H1 (cell line): Measurements from ENCODE around the gene CLIP4. TPM values are rescaled to one million over a fixed set of nuclear protein-coding genes. Genes with fewer than 3 reads are reported as not detected.

ENCODE experiments used
- CTCF ChIA-PET: fragments of 300-600 bp; sonication (Branson Sonifier 250); formaldehyde crosslinking; loops from one replicate; lab custom pipeline; 2021; ENCODE audit not compliant: partially characterized antibody; lab: Charles Lee
- POLR2A ChIA-PET: fragments of 300-600 bp; sonication (Branson Sonifier 250); formaldehyde crosslinking; loops from one replicate; lab custom pipeline; 2021; ENCODE audit warnings: inconsistent platforms; ENCODE audit not compliant: partially characterized antibody; lab: Charles Lee
- DNase-seq, 2 experiments: peaks; one replicate each; pipeline versions ENCODE4 v3.0.0 to v3.0.0-alpha.2; 2010 to 2022; ENCODE audit warnings: low spot score in 2 of 2, low read depth in 1 of 2, mixed read lengths in 1 of 2
- FAIRE-seq: peaks from 2 replicates; lab custom pipeline; 2011; peaks lifted over from hg19 to GRCh38; lab: Jason Lieb, UNC
- H2AFZ ChIP-seq: 2 replicates; pipeline ENCODE4 v1.8.1; 2012; ENCODE audit warnings: low read length, inconsistent platforms
- H2AK5ac ChIP-seq: 2 replicates; pipeline ENCODE4 v1.6.1; 2013; ENCODE audit warnings: low read depth, low read length
- H2BK120ac ChIP-seq: replicated peaks from 2 replicates; pipeline ENCODE3; 2013; ENCODE audit warnings: low read depth, low read length, inconsistent platforms
- H2BK12ac ChIP-seq: 2 replicates; pipeline ENCODE4 v1.6.1; 2013; ENCODE audit warnings: low read depth, low read length
- H2BK15ac ChIP-seq: 2 replicates; pipeline ENCODE4 v1.6.1; 2013; ENCODE audit warnings: low read length
- H2BK20ac ChIP-seq: 2 replicates; pipeline ENCODE4 v1.6.1; 2013; ENCODE audit warnings: low read length
- H2BK5ac ChIP-seq: 2 replicates; pipeline ENCODE4 v1.6.1; 2013; ENCODE audit warnings: low read depth, low read length
- H3K14ac ChIP-seq: 2 replicates; pipeline ENCODE4 v1.6.1; 2013; ENCODE audit warnings: inconsistent platforms; ENCODE audit not compliant: insufficient read length
- H3K18ac ChIP-seq: 2 replicates; pipeline ENCODE4 v1.6.1; 2013; ENCODE audit warnings: low read length; ENCODE audit errors: extremely low read depth
- H3K23ac ChIP-seq: 2 replicates; pipeline ENCODE4 v1.6.1; 2013; ENCODE audit warnings: inconsistent platforms; ENCODE audit not compliant: insufficient read length
- H3K23me2 ChIP-seq: 2 replicates; pipeline ENCODE4 v1.6.1; 2013; ENCODE audit warnings: low read depth, low read length
- H3K27ac ChIP-seq: 2 replicates; pipeline ENCODE4 v1.6.1; 2011; ENCODE audit warnings: low read depth, low read length, inconsistent platforms
- H3K27me3 ChIP-seq, 4 experiments: replicated peaks in 1 of 4; 1 replicate in 1 of 4; 2 replicates in 3 of 4; pipeline versions ENCODE4 v1.6.1 to v1.8.1; 2011 to 2013; ENCODE audit warnings: low read length in 3 of 4, mild to moderate bottlenecking in 3 of 4, inconsistent platforms in 2 of 4, mixed read lengths in 2 of 4, moderate library complexity in 1 of 4; ENCODE audit not compliant: control insufficient read depth in 3 of 4, insufficient read depth in 3 of 4; ENCODE audit errors: extremely low read depth in 1 of 4
- H3K36me3 ChIP-seq, 4 experiments: 2 replicates each; pipeline versions ENCODE4 v1.6.1 to v1.8.1; 2011 to 2013; ENCODE audit warnings: mild to moderate bottlenecking in 4 of 4, low read length in 3 of 4, moderate library complexity in 2 of 4, control low read depth in 1 of 4, inconsistent platforms in 1 of 4; ENCODE audit not compliant: insufficient read depth in 4 of 4, control insufficient read depth in 2 of 4
- H3K4ac ChIP-seq: replicated peaks from 2 replicates; pipeline ENCODE3; 2013; ENCODE audit warnings: low read length, low read depth, mixed read lengths, inconsistent platforms; ENCODE audit not compliant: insufficient read length
- H3K4me1 ChIP-seq, 4 experiments: replicated peaks in 1 of 4; 1 replicate in 1 of 4; 2 replicates in 3 of 4; pipeline versions ENCODE4 v1.6.1 to v1.8.1; 2011 to 2013; ENCODE audit warnings: low read length in 3 of 4, inconsistent platforms in 2 of 4, mixed read lengths in 1 of 4; ENCODE audit not compliant: insufficient read depth in 4 of 4, control insufficient read depth in 3 of 4
- H3K4me2 ChIP-seq, 2 experiments: 2 replicates each; pipeline versions ENCODE4 v1.6.1 to v1.8.1; 2011 to 2013; ENCODE audit warnings: low read depth in 2 of 2, low read length in 2 of 2, control low read depth in 1 of 2, inconsistent platforms in 1 of 2, mild to moderate bottlenecking in 1 of 2; ENCODE audit not compliant: insufficient read depth in 1 of 2
- H3K4me3 ChIP-seq, 4 experiments: fragments of 200-600, 300-600 bp in 1 of 4; sonication (generic), shearing (Covaris generic), sonication (Bioruptor Twin) in 1 of 4; 2 replicates each; pipeline versions ENCODE4 v1.5.1 to v1.8.1; 2011 to 2016; ENCODE audit warnings: low read length in 4 of 4, low read depth in 3 of 4, control low read depth in 2 of 4, inconsistent platforms in 2 of 4, mild to moderate bottlenecking in 2 of 4, mixed read lengths in 1 of 4, moderate library complexity in 1 of 4; ENCODE audit not compliant: insufficient read depth in 2 of 4; ENCODE audit errors: extremely low read depth in 1 of 4
- H3K56ac ChIP-seq: replicated peaks from 2 replicates; pipeline ENCODE3; 2013; ENCODE audit warnings: low read depth, mild to moderate bottlenecking, mixed read lengths, low read length, inconsistent platforms; ENCODE audit not compliant: insufficient read length
- H3K79me1 ChIP-seq: 2 replicates; pipeline ENCODE4 v1.6.1; 2013; ENCODE audit warnings: low read depth, low read length, control low read depth
- H3K79me2 ChIP-seq, 2 experiments: 2 replicates each; pipeline versions ENCODE4 v1.6.1 to v1.8.1; 2012 to 2013; ENCODE audit warnings: low read length in 2 of 2, mild to moderate bottlenecking in 2 of 2, inconsistent platforms in 1 of 2; ENCODE audit not compliant: insufficient read depth in 2 of 2, control insufficient read depth in 1 of 2
- H3K9ac ChIP-seq, 4 experiments: replicated peaks in 1 of 4; 1 replicate in 1 of 4; 2 replicates in 3 of 4; pipeline versions ENCODE4 v1.6.1 to v1.8.1; 2011 to 2013; ENCODE audit warnings: low read depth in 3 of 4, low read length in 3 of 4, control low read depth in 2 of 4, mild to moderate bottlenecking in 2 of 4, moderate library complexity in 2 of 4, inconsistent platforms in 1 of 4; ENCODE audit errors: extremely low read depth in 1 of 4
- H3K9me3 ChIP-seq, 2 experiments: 2 replicates each; pipeline versions ENCODE4 v1.6.1 to v1.8.1; 2012 to 2013; ENCODE audit warnings: mild to moderate bottlenecking in 2 of 2, moderate library complexity in 2 of 2, control low read depth in 1 of 2, inconsistent platforms in 1 of 2, low read depth in 1 of 2, low read length in 1 of 2, mixed read lengths in 1 of 2; ENCODE audit not compliant: insufficient read depth in 2 of 2
- H4K20me1 ChIP-seq, 2 experiments: replicated peaks in 1 of 2; 2 replicates each; pipeline versions ENCODE3 to v1.8.1; 2011 to 2013; ENCODE audit warnings: inconsistent platforms in 2 of 2, low read length in 2 of 2, mild to moderate bottlenecking in 1 of 2; ENCODE audit not compliant: insufficient read depth in 2 of 2, control insufficient read depth in 1 of 2
- H4K5ac ChIP-seq: 2 replicates; pipeline ENCODE4 v1.6.1; 2013; ENCODE audit warnings: low read length, low read depth, mixed read lengths, inconsistent platforms; ENCODE audit not compliant: insufficient read length
- H4K8ac ChIP-seq: 2 replicates; pipeline ENCODE4 v1.8.0; 2013; ENCODE audit warnings: mild to moderate bottlenecking, moderate library complexity, low read length, inconsistent platforms; ENCODE audit not compliant: insufficient read depth; ENCODE audit errors: extremely low read depth
- H4K91ac ChIP-seq: replicated peaks from 2 replicates; pipeline ENCODE3; 2013; ENCODE audit warnings: low read length, mixed read lengths, inconsistent platforms; ENCODE audit not compliant: insufficient read length
- RAD21 ChIP-seq, 2 experiments: IDR thresholded peaks in 1 of 2; conservative IDR thresholded peaks in 1 of 2; 2 replicates each; pipeline ENCODE4 v1.6.1; 2011; ENCODE audit warnings: low read depth in 2 of 2, low read length in 2 of 2, improper control_type of control experiment in 1 of 2, inconsistent platforms in 1 of 2, mild to moderate bottlenecking in 1 of 2, moderate library complexity in 1 of 2
- SUZ12 ChIP-seq: fragments of 200-600 bp; sonication (generic); IDR thresholded peaks from 2 replicates; pipeline ENCODE4 v1.6.1; 2012; ENCODE audit warnings: mild to moderate bottlenecking, inconsistent platforms, low read length, moderate library complexity, mixed read lengths
- USF2 ChIP-seq: IDR thresholded peaks from 2 replicates; pipeline ENCODE4 v1.6.1; 2011; ENCODE audit warnings: low read length, improper control_type of control experiment
- YY1 ChIP-seq: IDR thresholded peaks from 2 replicates; pipeline ENCODE4 v1.6.1; 2011; ENCODE audit warnings: low read depth, mild to moderate bottlenecking, low read length
- WGBS, 2 experiments: shearing (Covaris generic) in 1 of 2; methylation state at CpG; one replicate each; pipeline versions ENCODE4 v1.1.6 to v1.1.7; 2013 to 2015; ENCODE audit warnings: low lambda C conversion rate in 2 of 2, mixed read lengths in 2 of 2, inconsistent platforms in 1 of 2, low coverage in 1 of 2, missing lambda C conversion rate in 1 of 2; ENCODE audit not compliant: insufficient replicate concordance in 2 of 2, insufficient coverage in 1 of 2, insufficient read length in 1 of 2; ENCODE audit errors: extremely low coverage in 1 of 2, missing lambda C conversion rate in 1 of 2; 5-methylcytosine and 5-hydroxymethylcytosine counted together
- polyA plus RNA-seq, 7 experiments: library from polyadenylated mRNA; depleted of rRNA in 3 of 7; stranded (reverse) in 5 of 7; unstranded in 2 of 7; fragments of >200 nt in 5 of 7; fragments of 200-250 nt in 2 of 7; gene quantifications; 1 replicate in 5 of 7; 2 replicates in 1 of 7; 4 replicates in 1 of 7; pipeline versions ENCODE4 v1.2.1 to v1.2.3, GENCODE V29; 2011 to 2013; ENCODE audit warnings: missing spikeins in 2 of 7, mixed read lengths in 2 of 7
- total RNA-seq: library from RNA; stranded (reverse); fragmentation: NEBNext Ultra II Directional; extraction: Animal tissue kit (Norgen Biotek cat#: 25700); gene quantifications from 2 replicates; pipeline ENCODE4 v1.2.1, GENCODE V29; 2021
- TF ChIP-seq, protein P1 (sequence below), 3 experiments: IDR thresholded peaks; 1 replicate in 2 of 3; 2 replicates in 1 of 3; pipeline versions ENCODE4 v1.5.1 to v1.6.1; 2011; ENCODE audit warnings: low read length in 3 of 3, mild to moderate bottlenecking in 3 of 3, inconsistent platforms in 2 of 3, low read depth in 1 of 3, moderate library complexity in 1 of 3; ENCODE audit not compliant: insufficient read depth in 1 of 3; ENCODE audit errors: control extremely low read depth in 1 of 3

The CLIP4 gene
- total and polyA plus RNA-seq, 2 of the 8 experiments (the other 6 are each of a cell fraction or from before 2014, with no cell fraction given): 0.08 to 0.09 TPM

DNA sequence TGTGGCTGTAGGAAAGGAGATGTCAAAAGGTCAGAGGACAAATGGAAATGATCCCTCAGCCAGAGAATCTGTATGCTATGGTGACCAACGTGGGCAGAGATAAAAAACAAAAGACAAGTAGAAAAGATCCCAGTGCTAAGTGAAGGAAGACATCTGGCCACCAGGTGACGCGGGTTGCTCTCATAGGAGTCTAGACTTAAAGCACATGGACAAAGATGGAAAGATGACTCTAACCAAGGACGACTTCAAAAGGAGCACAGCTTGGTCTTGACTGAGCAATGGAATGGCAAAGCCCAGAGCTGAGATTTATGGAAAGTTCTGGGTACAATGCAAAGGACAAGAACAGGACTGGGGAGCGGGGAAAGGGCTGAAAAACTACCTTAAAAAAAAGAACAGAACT, 96.8 kb downstream of the CLIP4 start:
- peak; percentile 71 for FAIRE-seq
- Histone ChIP-seq H2BK5ac (no peak overlapping the region), H3K36me3 (no peaks in the 10 kb centered on the region), H3K9me3 (no peaks in the 10 kb centered on the region), H4K20me1 (peaks cover 0 to 6% of the 10 kb centered on the region in 2 experiments), H2BK15ac (no peak overlapping the region), H2BK120ac (no peak overlapping the region), H3K23ac (no peak overlapping the region), H3K79me2 (no peaks in the 10 kb centered on the region), H4K91ac (no peak overlapping the region), H4K5ac (no peak overlapping the region), H3K23me2 (peaks cover 6% of the 10 kb centered on the region), H4K8ac (no peak overlapping the region), H3K4me3 (no peak overlapping the region), H3K4ac (no peak overlapping the region), H2AK5ac (no peak overlapping the region), H2AFZ (no peak overlapping the region), H3K56ac (no peak overlapping the region), H3K18ac (no peak overlapping the region), H2BK12ac (no peak overlapping the region), H3K4me1 (peaks cover 0 to 4% (median 0%) of the 10 kb centered on the region in 4 experiments; a peak in 2 of 7 replicates), H3K4me2 (no peak overlapping the region), H3K27me3 (no peaks in the 10 kb centered on the region), H3K79me1 (no peaks in the 10 kb centered on the region), H3K9ac (no peak overlapping the region), H3K27ac (no peak overlapping the region), H3K14ac (no peak overlapping the region), H2BK20ac (no peak overlapping the region)
- DNase-seq: peak in 1 of 2 experiments; percentile 38
- CTCF ChIA-PET: interaction anchor here (0.7 to 4.3 kb wide), 14 partner anchors 10 to 814 kb away, joined by 3 to 29 read pairs (median 3); no protein-coding TSS in a partner anchor
- TF ChIP-seq, protein P1, sequence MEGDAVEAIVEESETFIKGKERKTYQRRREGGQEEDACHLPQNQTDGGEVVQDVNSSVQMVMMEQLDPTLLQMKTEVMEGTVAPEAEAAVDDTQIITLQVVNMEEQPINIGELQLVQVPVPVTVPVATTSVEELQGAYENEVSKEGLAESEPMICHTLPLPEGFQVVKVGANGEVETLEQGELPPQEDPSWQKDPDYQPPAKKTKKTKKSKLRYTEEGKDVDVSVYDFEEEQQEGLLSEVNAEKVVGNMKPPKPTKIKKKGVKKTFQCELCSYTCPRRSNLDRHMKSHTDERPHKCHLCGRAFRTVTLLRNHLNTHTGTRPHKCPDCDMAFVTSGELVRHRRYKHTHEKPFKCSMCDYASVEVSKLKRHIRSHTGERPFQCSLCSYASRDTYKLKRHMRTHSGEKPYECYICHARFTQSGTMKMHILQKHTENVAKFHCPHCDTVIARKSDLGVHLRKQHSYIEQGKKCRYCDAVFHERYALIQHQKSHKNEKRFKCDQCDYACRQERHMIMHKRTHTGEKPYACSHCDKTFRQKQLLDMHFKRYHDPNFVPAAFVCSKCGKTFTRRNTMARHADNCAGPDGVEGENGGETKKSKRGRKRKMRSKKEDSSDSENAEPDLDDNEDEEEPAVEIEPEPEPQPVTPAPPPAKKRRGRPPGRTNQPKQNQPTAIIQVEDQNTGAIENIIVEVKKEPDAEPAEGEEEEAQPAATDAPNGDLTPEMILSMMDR (IDR thresholded peaks at IDR 0.05; ENCODE audit: control extremely low read depth in 1 of 3, insufficient read depth in 1 of 3, low read depth in 1 of 3, low read length in 3 of 3): peak; percentile 22 to 46 (median 30); a peak in 3 of 4 replicates
- no peak for TF ChIP-seq SUZ12
- TF ChIP-seq USF2: no peak
- no peak for TF ChIP-seq YY1
- TF ChIP-seq RAD21 (IDR thresholded peaks at IDR 0.05 in 1 of 2, conservative IDR thresholded peaks at IDR 0.05 in 1 of 2; ENCODE audit: low read depth in 2 of 2, low read length in 2 of 2): peak; percentile 59 to 61
- WGBS, 2 experiments: 78% methylated on average over 5 of the region's 5 CpGs; no CpG with 5 or more reads in 1 of the 2 experiments
- POLR2A ChIA-PET: interaction anchor here (0.9 kb wide), 1 partner anchor 9 kb away, joined by 3 read pairs; no protein-coding TSS in a partner anchor
